ENCODE measurements around the gene DAB1.

Gene DAB1

DNA sequence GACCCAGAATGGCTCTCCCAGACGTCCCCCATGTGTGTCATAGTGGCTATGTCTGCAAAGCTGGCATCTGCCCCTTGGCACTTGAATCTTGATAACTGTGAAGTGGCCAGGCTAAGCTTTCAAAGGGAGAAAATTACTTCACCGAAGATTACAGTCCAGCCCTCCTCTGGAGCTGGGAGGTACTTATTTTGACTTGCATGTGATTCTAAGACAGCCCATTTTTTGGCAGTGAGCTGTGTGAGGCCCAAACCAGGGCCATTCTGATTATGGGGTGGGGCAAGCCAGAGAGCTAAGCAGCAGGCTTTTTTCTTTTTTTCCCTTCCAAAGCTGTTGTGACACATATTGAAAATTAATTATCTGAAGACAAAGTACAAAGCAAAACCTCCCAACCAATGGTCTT is 415.9 kb downstream of the DAB1 start:
- DNase-seq: no peak

DNA sequence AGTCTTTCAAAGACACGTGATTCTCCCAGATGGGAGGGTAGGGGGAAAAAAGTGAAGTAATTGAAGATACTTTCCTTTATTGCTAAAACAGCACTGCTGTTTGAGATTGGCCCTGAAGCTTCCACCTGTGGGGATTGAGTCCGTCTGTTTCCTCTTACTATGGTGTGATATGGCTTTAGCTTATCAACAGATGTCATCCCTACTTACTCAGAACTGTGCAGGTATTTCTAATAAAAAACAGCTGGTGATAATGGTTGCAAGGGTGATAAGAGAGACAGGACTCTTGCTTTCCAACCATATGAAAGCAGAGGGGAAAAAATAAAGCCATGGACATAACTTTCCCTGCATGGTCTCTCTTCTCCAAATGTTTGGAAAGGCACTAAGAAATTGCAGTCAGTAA is 416.4 kb downstream of the DAB1 start:
- no peak for DNase-seq

DNA sequence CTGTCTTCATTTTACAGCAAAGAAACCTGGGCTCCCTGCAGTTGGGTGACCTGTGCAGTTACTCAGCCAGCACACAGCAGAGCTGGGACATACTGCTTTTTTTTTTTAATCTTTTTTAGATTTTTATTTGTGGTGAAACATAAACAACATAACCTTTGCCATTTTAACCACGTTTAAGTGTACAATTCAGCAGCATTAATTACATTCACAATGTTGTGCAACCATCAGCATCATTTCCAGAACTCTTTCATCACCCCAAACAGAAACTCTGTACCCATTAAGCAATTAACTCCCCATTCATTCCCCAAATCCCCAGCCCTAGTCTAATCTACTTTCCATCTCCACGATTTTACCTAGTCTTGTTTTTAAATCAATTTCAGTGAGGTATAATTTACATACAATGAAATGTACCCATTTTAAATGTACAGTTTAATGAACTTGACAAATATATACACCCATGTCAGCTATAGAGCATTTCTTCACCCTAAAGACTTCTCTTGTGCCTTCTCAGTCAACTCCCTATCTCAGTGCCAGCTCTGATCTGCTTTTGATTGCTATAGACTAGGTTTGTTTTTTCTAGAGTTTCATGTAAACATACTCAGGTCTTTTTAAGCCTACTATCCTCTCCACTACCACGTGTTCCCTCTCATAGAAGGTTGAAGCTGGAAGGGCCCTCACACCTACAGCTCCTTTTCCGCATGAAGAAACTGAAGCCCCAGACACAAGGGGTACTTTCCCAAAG is 420.3 kb downstream of the DAB1 start:
- DNase-seq: no peak

DNA sequence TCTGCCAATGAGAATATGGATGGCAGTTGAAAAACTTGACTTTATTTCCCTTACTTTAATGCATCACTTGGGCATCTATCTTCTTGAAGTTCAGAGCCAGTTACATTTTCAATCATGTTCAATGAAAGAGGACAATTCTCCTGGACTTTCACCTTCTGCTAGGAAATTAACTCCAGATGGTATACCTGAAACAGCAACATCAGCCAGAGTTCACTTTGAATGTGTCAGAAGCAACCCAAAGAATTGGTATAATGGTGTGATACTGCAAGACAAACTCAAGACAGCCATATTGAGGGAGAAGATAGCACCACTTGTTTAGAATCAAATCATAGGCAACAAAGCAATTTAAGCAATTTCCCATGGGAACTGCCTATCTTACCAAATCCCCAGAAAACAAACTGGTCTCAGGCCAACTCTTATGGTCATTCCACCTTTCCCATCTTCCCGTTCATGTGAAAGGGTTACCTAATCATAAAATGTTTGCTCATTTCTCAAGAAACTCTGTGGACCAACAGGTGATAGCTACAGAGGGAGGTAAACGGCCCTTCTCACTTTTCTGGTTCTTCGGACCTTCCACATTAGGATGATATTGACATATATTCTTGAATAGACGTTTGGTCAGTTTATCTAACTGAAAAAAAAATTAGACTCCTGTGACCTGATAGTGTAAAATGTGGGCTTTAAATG is 428.3 kb downstream of the DAB1 start:
- DNase-seq: no peak

DNA sequence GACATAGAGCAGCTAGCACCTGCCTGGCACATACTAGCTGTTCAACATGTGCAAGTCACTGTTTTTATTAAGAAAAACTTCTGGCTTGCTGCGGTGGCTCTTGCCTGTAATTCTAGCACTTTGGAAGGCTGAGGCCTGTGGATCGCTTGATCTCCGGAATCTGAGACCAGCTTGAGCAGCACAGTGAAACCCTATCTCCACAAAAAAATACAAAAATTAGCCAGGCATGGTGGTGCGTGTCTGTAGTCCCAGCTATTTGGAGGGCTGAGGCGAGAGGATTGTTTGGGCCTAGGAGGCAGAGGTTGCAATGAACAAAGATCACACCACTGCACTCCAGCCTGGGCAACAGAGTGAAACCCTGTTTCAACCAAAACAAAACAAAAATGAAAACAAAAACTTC is 430.4 kb downstream of the DAB1 start:
- no peak for DNase-seq

DNA sequence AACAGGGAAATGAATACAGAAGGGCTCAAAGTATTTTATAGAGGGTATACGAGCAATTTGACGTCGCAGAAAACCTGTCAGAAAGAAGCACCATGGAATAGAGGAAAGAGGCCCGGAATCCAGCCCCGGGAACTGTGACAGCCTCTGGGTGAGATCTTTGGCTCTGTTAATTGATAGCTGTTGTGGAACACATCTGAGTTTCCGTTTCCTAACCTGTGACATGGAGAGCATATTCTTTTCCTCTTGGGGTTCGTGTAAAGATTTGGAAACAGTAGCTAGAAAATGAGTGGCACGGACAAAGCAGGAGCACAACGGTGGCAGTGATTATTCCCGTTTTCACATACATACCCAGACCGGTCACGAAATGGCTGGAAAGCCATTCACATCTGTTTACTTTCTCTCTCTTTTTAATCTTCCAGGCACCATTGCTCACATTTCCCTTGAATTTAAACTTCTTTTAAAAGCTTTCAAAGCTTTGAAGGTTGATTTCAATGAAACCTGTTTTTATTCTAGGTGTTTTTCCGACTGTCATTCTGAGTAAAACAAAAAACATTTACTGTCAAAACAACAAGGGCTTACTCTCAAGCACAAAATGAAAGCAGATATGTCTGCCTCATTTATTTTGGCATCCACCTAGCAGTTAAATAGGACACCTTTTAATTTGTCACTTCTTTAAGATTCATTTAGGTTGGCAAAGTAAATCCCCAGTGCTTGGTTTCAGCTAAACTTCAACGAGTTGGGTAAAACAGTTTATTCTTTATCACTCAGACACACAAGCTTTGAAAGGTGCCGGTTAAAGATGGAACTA is 431.3 kb downstream of the DAB1 start:
- no peak for DNase-seq

DNA sequence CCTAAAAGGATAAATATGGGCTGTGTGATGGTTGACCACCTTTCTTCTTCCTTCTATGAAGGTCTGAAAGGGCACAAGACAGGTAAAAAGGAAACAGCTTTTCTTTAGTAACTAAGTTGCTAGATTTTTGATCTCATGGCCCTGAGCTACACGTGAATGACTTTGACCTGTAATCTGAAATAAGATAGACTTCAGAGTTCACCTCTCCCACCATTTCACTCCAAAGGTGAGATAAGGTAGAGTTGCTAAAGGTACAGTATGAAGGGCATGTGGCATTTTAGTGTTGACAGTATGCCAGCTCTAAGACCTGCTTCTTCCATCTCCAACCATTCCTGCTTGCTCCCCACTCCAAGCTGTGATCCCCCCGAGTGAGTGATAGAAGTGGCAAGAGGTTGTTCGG is 432.3 kb downstream of the DAB1 start:
- DNase-seq: no peak

DNA sequence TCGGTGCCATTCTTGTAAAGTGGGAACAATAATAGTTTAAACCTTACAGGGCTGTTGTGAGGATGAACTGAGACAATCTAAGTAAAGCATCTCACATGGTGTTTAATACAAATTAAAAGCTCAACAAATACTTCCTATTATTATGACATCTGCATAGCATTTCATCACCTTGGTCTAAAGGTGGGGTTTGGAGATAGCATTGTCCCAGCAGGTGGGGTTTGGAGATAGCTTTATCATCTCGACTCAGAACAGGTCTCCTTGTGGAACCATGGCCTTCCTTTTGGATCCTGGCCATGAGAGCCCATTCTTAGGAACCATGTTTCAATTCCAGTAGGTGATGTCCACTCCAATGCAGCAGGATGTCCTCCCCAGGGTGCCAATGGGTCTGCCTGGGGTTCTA is 437.5 kb downstream of the DAB1 start:
- no peak for DNase-seq

DNA sequence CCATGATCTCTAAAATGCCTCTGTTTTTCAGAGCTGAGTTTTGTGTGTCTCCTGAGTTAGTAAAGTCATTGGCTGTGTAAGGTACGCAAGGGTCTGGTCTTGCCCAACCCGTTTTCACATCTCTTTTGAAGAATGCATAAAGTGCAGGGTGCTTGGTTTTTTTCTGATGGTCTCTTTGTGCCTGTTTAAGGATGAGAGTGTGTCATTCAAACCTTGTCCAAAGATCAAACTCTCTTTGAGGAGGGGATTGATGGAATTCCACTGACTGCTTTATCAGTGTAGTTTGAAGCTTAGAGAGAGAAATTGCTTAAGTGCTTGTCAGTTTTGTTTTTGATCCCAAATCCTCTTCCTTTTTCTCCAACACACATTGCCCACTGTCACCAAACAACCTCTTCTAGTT is 438.0 kb downstream of the DAB1 start:
- DNase-seq: no peak

DNA sequence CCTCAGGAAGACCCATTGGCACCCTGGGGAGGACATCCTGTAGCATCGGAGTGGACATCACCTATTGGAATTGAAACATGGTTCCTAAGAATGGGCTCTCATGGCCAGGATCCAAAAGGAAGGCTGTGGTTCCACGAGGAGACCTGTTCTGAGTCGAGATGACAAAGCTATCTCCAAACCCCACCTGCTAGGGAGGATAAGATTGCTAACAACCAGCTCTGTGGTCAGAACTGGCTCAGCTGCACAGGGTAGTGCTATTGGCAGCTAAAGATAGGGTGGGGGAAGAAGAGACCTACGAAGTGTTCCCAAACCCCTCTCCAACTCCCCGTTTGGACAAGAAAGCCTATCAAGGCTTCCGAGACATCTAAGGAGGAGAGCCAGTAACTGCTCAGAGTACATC is 440.4 kb downstream of the DAB1 start:
- no peak for DNase-seq

DNA sequence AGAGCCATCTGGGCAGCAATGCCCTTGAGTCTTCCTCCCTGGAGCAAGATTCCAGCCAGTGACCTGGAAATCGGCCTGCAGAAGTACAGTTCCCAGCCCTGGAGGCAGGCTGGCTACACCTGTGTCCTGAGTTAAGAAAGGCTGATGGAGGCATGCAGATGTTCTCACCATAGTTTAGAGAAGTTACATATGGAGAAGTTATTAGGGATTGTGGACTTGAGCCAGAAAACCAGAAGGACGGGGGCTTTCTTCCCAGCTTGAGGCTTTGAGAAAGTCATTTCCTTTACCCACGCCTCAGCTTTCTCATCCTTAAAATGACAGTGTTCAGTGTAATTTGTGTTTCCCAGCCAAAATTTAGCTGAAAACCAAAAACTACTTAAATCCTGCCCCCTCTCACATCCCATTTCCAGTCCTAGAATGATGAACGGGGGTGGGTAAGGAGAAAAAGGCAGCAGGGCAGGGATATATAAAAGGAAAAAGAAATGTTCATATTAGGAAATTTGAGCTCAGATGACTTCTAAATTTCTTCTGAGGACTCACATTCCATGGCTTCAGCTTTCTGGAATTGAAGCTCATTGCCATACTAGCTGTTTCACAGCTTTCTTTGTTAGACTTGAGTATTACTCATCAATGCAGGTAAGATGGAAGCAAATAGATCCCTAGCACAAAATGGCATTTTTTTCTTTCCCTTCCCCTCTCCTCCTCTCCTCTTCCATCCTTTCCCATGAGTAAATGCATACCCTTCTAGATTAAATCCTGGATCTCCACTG is 443.7 kb downstream of the DAB1 start:
- DNase-seq: no peak

DNA sequence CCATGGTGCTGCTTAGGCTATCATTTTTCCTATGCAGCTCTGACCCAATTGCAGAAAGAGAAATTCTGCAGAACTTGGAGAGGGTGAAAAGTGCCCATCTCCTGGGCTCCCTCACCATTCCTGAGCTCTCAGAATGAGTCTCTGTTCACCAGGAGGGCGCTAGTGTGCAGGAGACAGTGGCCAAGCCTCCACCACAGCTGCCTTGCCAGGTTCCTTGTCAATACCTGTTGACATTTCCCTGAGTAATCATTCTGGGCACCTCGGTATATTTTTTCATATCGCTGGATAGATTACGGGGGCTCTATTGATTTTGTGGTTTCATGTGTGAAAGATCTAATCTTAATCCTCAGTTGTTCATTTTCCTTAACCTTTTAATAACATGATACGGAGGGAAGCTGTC is 445.0 kb downstream of the DAB1 start:
- no peak for DNase-seq

DNA sequence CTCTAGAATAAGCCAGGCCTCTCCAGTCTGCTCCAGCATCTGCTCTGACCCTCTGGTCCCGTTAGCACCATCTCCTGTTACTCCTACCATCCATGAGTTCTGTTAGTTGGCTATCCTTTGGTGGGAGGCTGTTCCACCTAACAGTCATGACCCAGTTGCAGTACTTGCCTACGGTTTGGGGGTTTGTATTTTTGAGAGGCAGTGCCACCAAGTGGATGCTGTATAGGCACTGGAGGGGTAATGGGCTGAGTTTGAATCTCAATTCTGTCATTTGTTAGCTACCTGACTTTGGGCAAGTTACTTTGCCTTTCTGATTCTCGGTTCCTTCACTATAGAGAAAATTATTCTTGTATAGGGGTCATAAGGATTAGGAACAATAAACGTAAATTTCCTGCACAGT is 445.9 kb downstream of the DAB1 start:
- DNase-seq: no peak

DNA sequence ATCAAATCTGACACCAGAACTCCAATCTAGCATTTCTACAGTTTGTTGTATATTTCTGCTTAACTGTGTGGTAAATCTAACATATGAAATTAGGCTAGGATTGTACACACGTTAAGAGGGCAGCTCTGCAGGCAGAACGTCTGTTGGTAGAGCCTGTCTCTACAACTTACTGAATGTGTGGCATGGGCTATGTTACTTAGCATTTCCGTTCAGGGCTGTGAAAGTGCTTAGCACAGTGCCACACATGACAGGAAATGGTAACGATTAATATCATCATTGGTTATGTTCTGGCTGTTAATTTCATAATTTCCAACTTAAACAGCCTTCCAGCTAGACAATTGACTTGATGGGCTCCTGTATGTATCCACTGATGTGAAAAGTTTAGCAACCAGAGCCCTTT is 448.4 kb downstream of the DAB1 start:
- DNase-seq: no peak

DNA sequence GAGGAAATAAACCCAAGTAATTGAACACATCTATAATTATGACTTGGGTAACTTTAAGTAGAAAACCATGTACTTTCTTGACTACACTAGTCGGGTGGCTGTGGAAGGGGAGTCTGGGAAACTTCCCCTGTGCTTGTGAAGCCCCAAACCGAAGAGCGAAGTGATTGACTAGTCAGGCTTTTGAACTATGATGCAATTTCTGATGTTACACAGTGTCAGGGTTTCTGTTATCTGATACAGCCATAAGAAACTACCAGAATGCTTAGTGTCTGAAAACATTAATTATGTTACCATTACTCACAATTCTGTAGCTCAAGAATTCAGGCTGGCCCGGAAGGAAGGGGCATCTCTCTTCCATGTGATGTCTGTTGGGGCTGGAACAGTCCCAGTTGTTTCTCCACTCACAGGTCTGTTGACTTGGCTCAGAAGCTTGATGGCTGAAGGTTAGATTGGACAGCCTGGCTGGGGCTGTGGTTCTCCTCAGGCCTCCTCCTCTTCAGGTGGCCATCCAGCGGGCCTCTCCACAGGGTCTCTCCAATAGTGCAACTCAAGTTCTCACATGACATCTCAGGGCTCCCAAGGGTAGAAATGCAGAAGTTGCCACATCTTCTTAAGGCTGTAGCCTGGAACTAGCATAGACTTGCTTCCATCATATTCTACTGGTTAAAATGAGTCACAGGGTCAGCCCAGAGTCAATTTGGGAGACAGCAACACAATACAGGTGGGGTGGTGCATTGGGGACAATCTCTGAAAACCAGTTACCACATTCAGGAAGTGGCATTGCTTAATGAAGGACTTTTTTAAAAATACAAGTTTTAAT is 449.7 kb downstream of the DAB1 start:
- no peak for DNase-seq

DNA sequence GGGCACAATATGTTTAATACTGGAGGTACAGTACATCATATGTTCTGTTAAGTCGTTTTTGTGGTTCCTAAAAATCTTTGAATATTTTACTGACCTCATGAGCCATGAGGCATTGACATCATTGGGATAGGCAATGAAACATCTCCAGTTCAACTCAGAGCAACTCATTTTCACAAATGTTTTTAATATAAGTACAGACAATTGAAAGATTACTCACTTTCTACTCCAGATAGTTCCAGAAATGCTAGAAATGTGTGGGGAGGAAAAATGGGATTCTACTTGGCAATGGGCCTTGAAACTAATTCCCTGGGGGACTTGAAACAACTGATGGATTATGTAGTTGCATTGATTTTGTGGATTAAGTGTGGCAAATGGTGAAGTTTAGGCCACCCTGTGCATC is 450.9 kb downstream of the DAB1 start:
- DNase-seq: no peak

DNA sequence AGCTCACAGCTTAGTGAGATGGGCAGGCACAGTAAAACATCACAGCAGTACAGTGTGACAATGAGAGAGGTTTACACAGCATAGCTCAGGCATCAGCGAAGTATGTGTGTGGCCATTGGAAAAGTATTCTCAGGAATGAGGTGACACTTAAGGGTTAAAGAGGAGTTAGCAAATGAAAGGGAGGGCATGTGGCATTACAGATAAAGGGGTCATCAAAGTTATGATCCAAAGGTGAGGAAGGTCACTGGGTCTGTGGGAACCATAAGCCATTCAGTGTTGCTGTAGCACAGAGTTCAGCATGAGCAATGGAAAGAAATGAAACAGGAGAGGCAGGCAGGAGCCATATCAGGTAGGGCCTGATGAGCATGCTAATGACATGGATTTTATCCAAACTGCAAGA is 453.6 kb downstream of the DAB1 start:
- no peak for DNase-seq

DNA sequence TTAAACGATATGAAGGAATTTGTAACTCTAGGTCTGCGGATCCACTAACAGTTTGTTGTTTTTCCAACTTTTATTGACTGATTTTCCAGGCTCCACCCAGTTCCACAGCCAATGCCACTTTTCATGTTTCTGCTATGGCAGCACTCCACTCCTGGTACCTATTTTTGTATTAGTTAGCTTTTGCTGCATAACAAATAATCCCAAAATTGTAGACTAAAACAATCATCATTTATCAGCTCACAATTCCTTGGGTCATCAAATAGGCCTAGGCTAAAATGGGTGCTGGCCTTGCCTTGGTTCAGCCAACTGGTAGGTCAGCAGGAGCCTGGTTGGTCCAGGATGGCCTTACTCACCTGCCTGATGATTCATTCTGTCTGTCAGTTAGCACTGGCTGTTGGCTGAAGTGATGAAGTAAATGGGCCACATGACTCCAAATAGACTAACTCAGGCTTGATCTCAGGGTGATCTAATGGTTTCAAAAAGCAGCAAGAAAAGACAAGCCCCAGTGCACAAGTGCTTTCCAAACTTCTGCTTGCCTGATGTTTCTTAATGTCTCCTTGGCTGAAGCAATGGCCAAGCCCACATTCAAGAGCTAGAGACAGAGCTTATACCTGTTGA is 454.9 kb downstream of the DAB1 start:
- no peak for DNase-seq

DNA sequence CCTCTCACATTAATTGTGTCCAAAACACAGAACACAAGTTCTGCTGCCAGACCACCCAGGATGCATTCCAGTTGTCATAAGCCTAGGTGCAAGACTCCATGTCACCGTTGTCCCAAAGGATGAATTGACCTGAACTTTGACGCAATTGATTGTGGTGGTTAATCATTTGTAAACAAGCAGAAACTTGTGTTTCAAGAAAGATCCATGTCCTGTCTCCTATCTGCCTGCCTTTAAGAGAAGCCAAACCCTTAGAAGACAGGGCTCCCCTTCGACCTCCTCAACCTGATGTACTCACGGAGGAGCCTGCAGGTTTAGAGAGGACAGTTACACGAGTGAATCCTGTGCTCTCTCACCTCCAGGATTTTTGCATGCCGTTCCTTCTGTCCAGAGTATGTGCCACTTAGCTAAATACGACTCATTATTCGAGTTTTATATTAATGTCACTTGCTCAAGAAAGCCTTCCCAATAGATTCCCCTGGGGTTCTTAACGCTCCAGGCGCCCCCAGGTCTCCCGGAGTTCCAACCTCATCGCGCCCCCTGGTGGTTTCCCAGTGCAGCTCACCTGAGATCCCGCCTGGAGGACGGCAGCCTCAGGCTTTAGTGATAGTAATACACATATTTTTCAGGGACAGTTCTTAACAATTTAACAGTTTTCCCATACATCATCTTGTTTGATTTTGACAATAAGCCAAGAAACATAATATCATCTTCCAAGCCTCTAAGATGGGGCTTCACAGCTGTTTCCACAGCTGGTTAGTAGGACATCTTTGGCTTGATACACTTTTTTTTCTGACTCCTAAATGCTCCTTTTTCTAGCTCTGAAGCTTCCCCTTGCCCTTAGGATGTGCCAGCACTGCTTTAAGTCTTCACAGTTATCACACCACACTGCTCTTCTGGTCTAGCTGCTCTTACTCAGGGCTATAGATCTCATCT is 455.7 kb downstream of the DAB1 start:
- no peak for DNase-seq

DNA sequence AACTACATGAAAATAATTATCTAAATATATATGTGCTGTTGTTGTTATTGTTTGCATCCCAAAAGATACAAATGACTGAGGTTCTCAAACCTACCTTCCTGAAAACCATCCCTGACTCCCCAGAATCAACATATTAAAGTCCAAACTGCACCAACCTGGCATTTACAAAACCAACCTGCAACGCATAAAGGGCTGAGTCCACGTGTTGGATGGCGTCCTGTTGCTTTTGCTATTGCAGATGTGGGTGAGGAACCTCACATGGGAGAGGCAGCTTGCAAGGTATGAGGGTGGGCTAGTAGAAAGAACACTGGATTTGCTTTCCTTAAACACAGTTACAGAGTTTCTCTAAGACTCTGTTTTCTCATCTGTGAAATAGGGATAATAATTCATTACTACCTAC is 456.5 kb downstream of the DAB1 start:
- DNase-seq: no peak

DNA sequence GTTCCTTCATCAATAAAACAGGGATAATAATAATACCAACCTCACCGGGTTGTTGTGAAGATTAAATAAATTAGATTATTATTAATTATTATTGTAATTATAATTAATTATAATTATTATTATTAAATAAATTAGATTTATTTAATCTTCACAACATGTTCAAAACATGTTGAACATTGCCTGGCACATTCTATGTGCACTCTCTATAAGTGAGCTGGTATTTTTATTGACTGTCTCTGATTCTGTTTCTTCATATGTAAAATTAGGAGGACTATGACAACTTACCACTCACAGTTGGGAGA is 457.2 kb downstream of the DAB1 start:
- no peak for DNase-seq
